Measurements from ENCODE around the gene SLBP. TPM values are rescaled to one million over a fixed set of nuclear protein-coding genes. Genes with fewer than 3 reads are reported as not detected.

Gene SLBP
- total and polyA plus RNA-seq, 2 of the 8 experiments (the other 6 are each of a cell fraction or from before 2014, with no cell fraction given) = 44.1 to 49.0 TPM

- Histone ChIP-seq H2AK5ac (ENCODE audit: low read depth, low read length) (no peak overlapping the region), H3K9me3 (ENCODE audit: insufficient read depth in 2 of 2, low read depth in 1 of 2, low read length in 1 of 2) (no peaks in the 10 kb centered on the region), H3K79me2 (ENCODE audit: control insufficient read depth in 1 of 2, insufficient read depth in 2 of 2, low read length in 2 of 2) (peaks cover 9 to 42% of the 10 kb centered on the region in 2 experiments; a peak in 3 of 4 replicates), H2AFZ (ENCODE audit: low read length) (no peak overlapping the region), H3K14ac (ENCODE audit: insufficient read length) (no peak overlapping the region), H3K23ac (ENCODE audit: insufficient read length) (no peak overlapping the region), H3K27me3 (replicated peaks in 1 of 4; ENCODE audit: control insufficient read depth in 3 of 4, extremely low read depth in 1 of 4, insufficient read depth in 3 of 4, low read length in 3 of 4) (no peaks in the 10 kb centered on the region), H3K79me1 (ENCODE audit: low read depth, low read length) (peaks cover 15% of the 10 kb centered on the region), H3K27ac (ENCODE audit: low read depth, low read length) (peak overlapping the region; percentile 12; the same call in 1 of the 2 replicates), H3K4me3 (ENCODE audit: extremely low read depth in 1 of 4, insufficient read depth in 2 of 4, low read depth in 3 of 4, low read length in 4 of 4) (peak overlapping the region; percentile 84 to 99 (median 96)), H2BK12ac (ENCODE audit: low read depth, low read length) (no peak overlapping the region), H2BK15ac (ENCODE audit: low read length) (no peak overlapping the region), H3K4me2 (ENCODE audit: insufficient read depth in 1 of 2, low read depth in 2 of 2, low read length in 2 of 2) (peak overlapping the region; percentile 80 to 85), H3K4ac (replicated peaks; ENCODE audit: insufficient read length, low read depth, low read length) (no peak overlapping the region), H3K18ac (ENCODE audit: extremely low read depth, low read length) (no peak overlapping the region), H3K23me2 (ENCODE audit: low read depth, low read length) (peaks cover 12% of the 10 kb centered on the region), H2BK5ac (ENCODE audit: low read depth, low read length) (no peak overlapping the region), H4K91ac (replicated peaks; ENCODE audit: insufficient read length, low read length) (no peak overlapping the region), H2BK120ac (replicated peaks; ENCODE audit: low read depth, low read length) (no peak overlapping the region), H3K36me3 (ENCODE audit: control insufficient read depth in 2 of 4, insufficient read depth in 4 of 4, low read length in 3 of 4) (peaks cover 24 to 35% (median 28%) of the 10 kb centered on the region in 4 experiments), H3K4me1 (replicated peaks in 1 of 4; ENCODE audit: control insufficient read depth in 3 of 4, insufficient read depth in 4 of 4, low read length in 3 of 4) (peaks cover 0 to 19% (median 12%) of the 10 kb centered on the region in 4 experiments; a peak in 6 of 7 replicates), H3K56ac (replicated peaks; ENCODE audit: insufficient read length, low read depth, low read length) (no peak overlapping the region), H4K8ac (ENCODE audit: extremely low read depth, insufficient read depth, low read length) (no peak overlapping the region), H3K9ac (replicated peaks in 1 of 4; ENCODE audit: extremely low read depth in 1 of 4, low read depth in 3 of 4, low read length in 3 of 4) (peak overlapping the region in 3 of 4 experiments; percentile 64 to 79 (median 75); a peak in 2 of 7 replicates), H4K5ac (ENCODE audit: insufficient read length, low read depth, low read length) (no peak overlapping the region), H4K20me1 (replicated peaks in 1 of 2; ENCODE audit: control insufficient read depth in 1 of 2, insufficient read depth in 2 of 2, low read length in 2 of 2) (peaks cover 15 to 24% of the 10 kb centered on the region in 2 experiments), H2BK20ac (ENCODE audit: low read length) (no peak overlapping the region)
- ChIA-PET POLR2A (ENCODE audit: partially characterized antibody) (interaction anchor here (0.8 to 8.8 kb wide), 7 partner anchors 8 to 61 kb away, joined by 3 to 100 read pairs (median 7); partner anchors contain the start of gene SLBP), CTCF (ENCODE audit: partially characterized antibody) (interaction anchor here (0.6 to 18.6 kb wide), 11 partner anchors 9 to 176 kb away, joined by 3 to 326 read pairs (median 4); no protein-coding TSS in a partner anchor)
- DNase-seq (ENCODE audit: low read depth in 1 of 2, low spot score in 2 of 2) (no peak), FAIRE-seq (no peak)
- WGBS, 2 experiments (ENCODE audit: extremely low coverage in 1 of 2, insufficient coverage in 1 of 2, insufficient read length in 1 of 2, insufficient replicate concordance in 2 of 2, low coverage in 1 of 2, low lambda C conversion rate in 2 of 2, missing lambda C conversion rate in 1 of 2) = 79% methylated on average over 16 of the region's 18 CpGs; no CpG with 5 or more reads in 1 of the 2 experiments
- TF ChIP-seq TCF12 (IDR thresholded peaks at IDR 0.05; ENCODE audit: low read depth, low read length) (no peak), KDM1A (IDR thresholded peaks at IDR 0.05; ENCODE audit: borderline replicate concordance, low read length) (no peak), BRCA1 (IDR thresholded peaks at IDR 0.05; ENCODE audit: low read depth, low read length) (no peak), TEAD4 (IDR thresholded peaks at IDR 0.05; ENCODE audit: low read depth, low read length) (no peak), TBP (IDR thresholded peaks at IDR 0.05; ENCODE audit: low read depth, low read length) (no peak)
Observed at GRCh38 chr4:1722551-1723118, 10.5 kb upstream of the SLBP start.

Measured in H1 (cell line).